Hepatocyte (in vitro differentiated cells): Measurements from ENCODE around the gene TGM2. TPM values are rescaled to one million over a fixed set of nuclear protein-coding genes. Genes with fewer than 3 reads are reported as not detected.
A peak's percentile ranks its signal among the peaks of the same experiment; 100 is the strongest.

Experiments
- DNase-seq: peaks from one replicate; pipeline ENCODE4 v3.0.0-alpha.2; 2016; ENCODE audit warnings: low spot score
- H2AFZ ChIP-seq: fragments of 200-600 bp; sonication (generic); 2 replicates; pipeline ENCODE4 v1.6.0; 2016; ENCODE audit warnings: antibody characterized with exemption, mild to moderate bottlenecking
- H3K27ac ChIP-seq: fragments of 200-600 bp; sonication (generic); 2 replicates; pipeline ENCODE4 v1.5.1; 2016; ENCODE audit warnings: mild to moderate bottlenecking
- H3K27me3 ChIP-seq: fragments of 200-600 bp; sonication (generic); 2 replicates; pipeline ENCODE4 v1.6.1; 2016
- H3K36me3 ChIP-seq: fragments of 200-600 bp; sonication (generic); replicated peaks from 2 replicates; pipeline ENCODE4 v1.5.1; 2016; ENCODE audit warnings: low read depth; ENCODE audit not compliant: insufficient read depth
- H3K4me1 ChIP-seq: fragments of 200-600 bp; sonication (generic); 2 replicates; pipeline ENCODE4 v1.5.1; 2016; ENCODE audit warnings: mild to moderate bottlenecking, moderate library complexity; ENCODE audit not compliant: insufficient read depth
- H3K4me2 ChIP-seq: fragments of 200-600 bp; sonication (generic); 2 replicates; pipeline ENCODE4 v1.6.0; 2016
- H3K4me3 ChIP-seq: fragments of 200-600 bp; sonication (generic); 2 replicates; pipeline ENCODE4 v1.5.1; 2016; ENCODE audit warnings: mild to moderate bottlenecking
- H3K79me2 ChIP-seq: fragments of 200-600 bp; sonication (generic); 2 replicates; pipeline ENCODE4 v1.6.0; 2017; ENCODE audit warnings: mild to moderate bottlenecking
- H3K9me2 ChIP-seq: fragments of 200-600 bp; sonication (generic); replicated peaks from 2 replicates; pipeline ENCODE4 v1.6.0; 2017; ENCODE audit warnings: mild to moderate bottlenecking; ENCODE audit not compliant: insufficient read depth
- H3K9me3 ChIP-seq: fragments of 200-600 bp; sonication (generic); 2 replicates; pipeline ENCODE4 v1.5.1; 2016; ENCODE audit warnings: low read depth, mild to moderate bottlenecking
- H4K20me1 ChIP-seq: fragments of 200-600 bp; sonication (generic); 2 replicates; pipeline ENCODE4 v1.6.0; 2016; ENCODE audit warnings: mild to moderate bottlenecking; ENCODE audit not compliant: insufficient read depth, poor library complexity, severe bottlenecking
- CTCF ChIP-seq: fragments of 200-600 bp; sonication (generic); IDR thresholded peaks from 2 replicates; pipeline ENCODE4 v1.5.1; 2016; ENCODE audit warnings: antibody characterized with exemption, mild to moderate bottlenecking; ENCODE audit not compliant: poor library complexity
- EZH2 ChIP-seq: fragments of 200-600 bp; sonication (generic); IDR thresholded peaks from 2 replicates; pipeline ENCODE4 v1.6.1; 2016; ENCODE audit warnings: antibody characterized with exemption, mild to moderate bottlenecking, borderline replicate concordance
- EZH2phosphoT487 ChIP-seq: fragments of 200-600 bp; sonication (generic); IDR thresholded peaks from one replicate; pipeline ENCODE4 v1.6.1; 2018; ENCODE audit warnings: antibody characterized with exemption, mild to moderate bottlenecking, low read depth, moderate library complexity; ENCODE audit not compliant: unreplicated experiment, severe bottlenecking
- WGBS: methylation state at CpG from one replicate; pipeline ENCODE4 v1.1.6; 2016; ENCODE audit warnings: low lambda C conversion rate; ENCODE audit errors: missing lambda C conversion rate; 5-methylcytosine and 5-hydroxymethylcytosine counted together
- polyA plus RNA-seq: library from polyadenylated mRNA; unstranded; fragments of >200 nt; fragmentation: Nextera tagmentation; extraction: Ambion mirVana; gene quantifications from 2 replicates; pipeline ENCODE4 v1.2.1, GENCODE V29; 2016
- total RNA-seq: library from RNA; depleted of rRNA; stranded (reverse); fragments of >200 nt; gene quantifications from 2 replicates; pipeline ENCODE4 v1.2.3, GENCODE V29; 2014

TGM2 gene
- total and polyA plus RNA-seq, 2 experiments from 2014 or later = 85.8 to 133 TPM

GRCh38 chr20:38134427-38135270 lies 30.4 kb downstream of the TGM2 start:
- H3K4me3 ChIP-seq = no peak overlapping the region
- peaks cover 4% of the 10 kb centered on the region for H3K4me1 ChIP-seq
- H3K27me3 ChIP-seq = no peaks in the 10 kb centered on the region
- no peak overlapping the region for H2AFZ ChIP-seq
- H4K20me1 ChIP-seq = no peaks in the 10 kb centered on the region
- H3K79me2 ChIP-seq = no peaks in the 10 kb centered on the region
- H3K36me3 ChIP-seq = no peaks in the 10 kb centered on the region
- H3K9me3 ChIP-seq = no peaks in the 10 kb centered on the region
- H3K9me2 ChIP-seq = no peaks in the 10 kb centered on the region
- no peak for DNase-seq
- H3K4me2 ChIP-seq = no peak overlapping the region
- TF ChIP-seq CTCF (no peak), EZH2 (no peak), EZH2phosphoT487 (no peak)
- WGBS = 63% methylated on average over 9 of the region's 9 CpGs
- H3K27ac ChIP-seq = peak overlapping the region; percentile 27

GRCh38 chr20:38133680-38134426 lies 31.2 kb downstream of the TGM2 start:
- Histone ChIP-seq H2AFZ (no peak overlapping the region), H3K4me1 (peaks cover 3% of the 10 kb centered on the region), H3K27me3 (no peaks in the 10 kb centered on the region), H3K9me3 (no peaks in the 10 kb centered on the region), H4K20me1 (no peaks in the 10 kb centered on the region), H3K4me3 (no peak overlapping the region), H3K9me2 (no peaks in the 10 kb centered on the region), H3K79me2 (no peaks in the 10 kb centered on the region), H3K4me2 (no peak overlapping the region), H3K27ac (peak overlapping the region; percentile 8), H3K36me3 (no peaks in the 10 kb centered on the region)
- no peak for DNase-seq
- no peak for TF ChIP-seq EZH2
- TF ChIP-seq CTCF = no peak
- no peak for TF ChIP-seq EZH2phosphoT487
- WGBS = 96% methylated on average over 10 of the region's 10 CpGs

- WGBS = 82% methylated on average over 11 of the region's 11 CpGs
- Histone ChIP-seq H3K9me3 (no peaks in the 10 kb centered on the region), H3K9me2 (no peaks in the 10 kb centered on the region), H4K20me1 (no peaks in the 10 kb centered on the region), H3K4me3 (no peak overlapping the region), H3K4me1 (peaks cover 3% of the 10 kb centered on the region), H3K4me2 (no peak overlapping the region), H3K27me3 (no peaks in the 10 kb centered on the region), H3K79me2 (no peaks in the 10 kb centered on the region), H2AFZ (no peak overlapping the region), H3K27ac (no peak overlapping the region), H3K36me3 (no peaks in the 10 kb centered on the region)
- TF ChIP-seq EZH2phosphoT487 (no peak), EZH2 (no peak), CTCF (no peak)
- no peak for DNase-seq
These were observed 32.1 kb downstream of the TGM2 start for GRCh38 chr20:38132910-38133501.
